Activated naive CD8-positive, alpha-beta T cell treated with anti-CD3 and anti-CD28 coated beads, Interleukin-2, amount 50 U/mL, for 16 hours (primary cell): ENCODE results near the gene MERTK.

Experiments
- DNase-seq: peaks from one replicate; pipeline ENCODE4 v3.0.0-alpha.2; 2020; ENCODE audit warnings: low read depth, low spot score

MERTK gene

GRCh38 chr2:111977240-111977639, 78.8 kb downstream of the MERTK start:
- no peak for DNase-seq

GRCh38 chr2:111978452-111979170, 80.2 kb downstream of the MERTK start:
- DNase-seq = no peak

- DNase-seq = no peak
Observed at GRCh38 chr2:111981666-111982065, 83.3 kb downstream of the MERTK start.

DNA sequence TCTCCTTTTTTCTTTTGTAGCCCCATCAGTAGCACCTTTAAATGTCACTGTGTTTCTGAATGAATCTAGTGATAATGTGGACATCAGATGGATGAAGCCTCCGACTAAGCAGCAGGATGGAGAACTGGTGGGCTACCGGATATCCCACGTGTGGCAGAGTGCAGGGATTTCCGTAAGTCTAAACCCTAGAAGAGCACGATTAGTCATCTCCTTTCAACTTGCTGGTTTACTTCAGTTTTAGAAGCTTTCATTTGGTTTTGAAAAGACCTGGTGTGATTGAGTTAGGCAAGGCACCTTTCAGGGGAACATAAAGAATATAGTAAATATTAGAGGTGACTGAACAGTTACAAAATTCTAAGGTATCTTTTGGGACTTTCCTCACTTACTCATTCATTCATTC, 84.4 kb downstream of the MERTK start:
- DNase-seq = no peak

GRCh38 chr2:111983478-111984212, 85.2 kb downstream of the MERTK start:
- DNase-seq = no peak

DNA sequence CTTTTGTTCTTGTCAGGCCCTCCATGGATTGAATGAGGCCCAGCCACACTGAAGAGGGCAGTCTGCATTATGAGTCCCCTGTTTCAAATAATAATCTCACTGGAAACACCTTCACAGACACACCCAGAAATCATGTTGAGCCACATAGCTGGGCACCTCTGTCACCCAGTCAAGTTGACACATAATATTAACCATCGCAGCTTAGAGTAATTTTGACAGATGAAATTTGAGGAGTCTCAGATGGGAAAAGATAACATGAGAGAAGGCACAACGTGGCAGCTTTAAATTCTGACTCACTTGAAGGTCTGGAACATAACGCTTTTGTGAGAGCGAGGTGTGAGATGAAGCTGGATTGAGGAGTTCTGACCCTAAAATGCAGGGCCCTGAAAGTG, 85.8 kb downstream of the MERTK start:
- DNase-seq = no peak

- no peak for DNase-seq
Observed at GRCh38 chr2:111985514-111985913, 87.1 kb downstream of the MERTK start.

- no peak for DNase-seq
Observed at GRCh38 chr2:111986116-111986900, 87.9 kb downstream of the MERTK start.

DNA sequence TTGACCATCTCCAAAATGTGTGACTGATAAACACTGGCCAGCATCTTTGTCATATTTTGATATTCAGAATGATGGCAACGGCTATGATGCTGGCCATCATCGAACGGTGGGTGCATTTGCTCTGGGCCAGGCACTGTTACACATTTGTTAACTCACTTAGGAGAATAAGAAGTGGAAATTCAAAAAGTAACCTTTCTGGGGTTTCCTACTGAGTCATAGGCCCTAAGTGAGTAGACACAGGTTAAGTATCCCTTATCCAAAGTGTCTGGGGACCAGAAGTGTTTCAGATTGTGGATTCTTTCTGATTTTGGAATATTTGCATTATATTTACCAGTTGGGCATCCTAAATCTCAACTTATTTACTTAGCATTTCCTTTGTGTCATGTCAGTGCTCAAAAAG, 92.0 kb downstream of the MERTK start:
- no peak for DNase-seq

GRCh38 chr2:111990856-111991255, 92.4 kb downstream of the MERTK start:
- DNase-seq = no peak

DNA sequence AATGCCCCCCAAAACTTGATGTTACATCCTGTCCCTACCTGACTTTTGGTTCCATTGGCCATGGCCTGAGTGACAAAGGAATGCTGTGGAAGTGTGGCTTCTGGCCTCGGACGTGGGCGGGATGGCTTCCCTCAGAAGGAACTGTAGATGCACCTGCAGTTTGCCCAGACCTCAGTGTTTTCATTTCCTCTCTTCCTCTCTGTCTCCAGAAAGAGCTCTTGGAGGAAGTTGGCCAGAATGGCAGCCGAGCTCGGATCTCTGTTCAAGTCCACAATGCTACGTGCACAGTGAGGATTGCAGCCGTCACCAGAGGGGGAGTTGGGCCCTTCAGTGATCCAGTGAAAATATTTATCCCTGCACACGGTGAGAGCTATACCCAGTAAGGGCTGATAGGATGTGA, 95.6 kb downstream of the MERTK start:
- DNase-seq = no peak

DNA sequence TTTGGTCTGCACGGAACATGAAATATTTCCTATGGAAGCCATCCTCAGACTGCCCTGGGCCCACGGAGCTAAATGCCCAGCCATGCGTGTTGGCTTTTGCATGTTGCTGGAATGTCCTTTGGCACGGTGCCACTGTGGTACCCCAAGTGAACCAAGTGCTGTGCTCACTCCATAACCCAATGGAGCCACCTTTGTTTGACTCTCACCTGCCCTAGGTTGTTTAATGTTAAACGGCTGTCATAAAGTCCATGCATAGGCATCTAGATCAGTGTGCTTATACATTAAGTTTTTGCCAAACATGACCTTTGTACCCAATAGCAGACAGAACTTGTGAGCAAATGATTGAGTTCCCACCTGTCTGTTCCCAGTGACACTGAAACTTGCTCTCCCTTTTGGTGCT, 96.7 kb downstream of the MERTK start:
- DNase-seq = no peak

DNA sequence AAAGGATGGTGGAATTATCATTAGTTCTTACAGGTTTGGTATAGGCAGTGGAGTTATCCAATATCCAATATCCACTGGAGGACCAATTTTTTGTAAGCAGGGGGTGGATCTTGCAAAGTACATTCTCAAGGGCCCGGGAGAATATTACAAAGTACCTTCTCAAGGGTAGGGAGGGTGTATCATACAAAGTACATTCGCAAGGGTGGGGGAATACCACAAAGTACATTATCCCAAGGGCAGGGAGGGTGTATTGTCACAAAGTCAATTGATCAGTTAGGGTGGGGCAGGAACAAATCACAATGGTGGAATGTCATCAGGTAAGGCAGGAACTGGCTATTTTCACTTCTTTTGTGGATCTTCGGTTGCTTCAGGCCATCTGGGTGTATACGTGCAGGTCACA, 101.4 kb downstream of the MERTK start:
- DNase-seq = no peak

DNA sequence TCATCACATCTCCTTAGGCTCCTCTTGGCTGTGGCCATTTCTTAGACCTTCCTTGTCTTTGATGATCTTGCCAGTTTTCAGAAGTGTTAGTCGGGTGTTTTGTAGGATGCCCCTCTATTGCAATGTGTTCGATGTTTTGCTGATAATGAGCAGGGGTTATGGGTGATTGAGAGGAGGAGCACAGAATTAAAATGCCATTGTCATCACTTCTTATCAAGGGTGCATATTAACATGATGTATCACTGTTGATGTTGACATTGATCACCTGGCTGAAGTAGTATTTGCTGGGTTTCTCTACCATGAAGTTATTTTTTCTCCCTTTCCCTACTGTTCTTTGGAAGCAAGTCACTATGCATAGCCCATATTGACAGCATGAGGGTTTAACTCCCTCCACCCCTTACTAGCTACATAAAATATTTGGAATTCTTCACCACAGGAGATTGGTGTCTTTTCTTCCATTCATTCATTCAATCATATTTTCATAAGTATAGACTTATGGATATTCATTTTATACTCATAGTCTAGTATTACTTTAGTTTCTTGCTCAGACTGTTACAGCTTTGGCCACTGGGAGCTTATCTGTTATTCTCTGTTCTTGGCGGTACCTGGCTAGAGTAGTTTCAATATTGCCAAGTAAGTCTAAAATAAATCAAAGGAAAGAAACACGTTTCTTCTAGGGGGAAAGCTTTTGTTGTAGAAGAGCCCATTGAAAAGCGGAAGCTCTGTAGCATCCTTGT, 102.2 kb downstream of the MERTK start:
- DNase-seq = no peak

GRCh38 chr2:112001136-112001715, 102.8 kb downstream of the MERTK start:
- DNase-seq = no peak

GRCh38 chr2:112001942-112002341, 103.5 kb downstream of the MERTK start:
- DNase-seq = no peak

- DNase-seq = no peak
Observed at GRCh38 chr2:112003576-112004252, 105.3 kb downstream of the MERTK start.

- no peak for DNase-seq
Observed at GRCh38 chr2:112004253-112004645, 105.8 kb downstream of the MERTK start.

GRCh38 chr2:112005406-112006075, 107.1 kb downstream of the MERTK start:
- no peak for DNase-seq

DNA sequence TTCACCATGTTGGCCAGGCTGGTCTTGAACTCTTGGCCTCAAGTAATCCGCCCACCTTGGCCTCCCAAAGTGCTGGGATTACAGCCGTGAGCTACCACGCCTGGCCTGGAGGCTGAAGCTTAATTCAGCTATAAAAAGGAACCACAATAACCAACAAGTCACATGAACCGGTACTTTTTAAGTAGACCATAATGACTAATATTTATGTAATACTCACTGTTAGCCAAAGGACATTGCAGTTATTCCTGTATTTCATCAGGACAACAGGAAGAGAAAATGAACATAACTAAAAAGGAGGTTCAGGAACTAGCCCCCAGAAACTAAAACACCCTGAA, 107.6 kb downstream of the MERTK start:
- DNase-seq = no peak

- no peak for DNase-seq
Observed at GRCh38 chr2:112007493-112007892, 109.1 kb downstream of the MERTK start.
